Measurements from ENCODE around the gene CUX1.
"Not testable (repeated sequence)": the region's sequence is repeated elsewhere in the genome, so short reads cannot be mapped to it uniquely, and the experiment has no call there.

CUX1 gene

GRCh38 chr7:102004848-102005247 is 187.4 kb downstream of the CUX1 start:
- Mint-ChIP-seq H3K9me3 (no peaks in the 10 kb centered on the region), H3K27me3 (ENCODE audit: low read depth, poor library complexity) (no peaks in the 10 kb centered on the region), H3K4me1 (peaks cover 61% of the 10 kb centered on the region), H3K36me3 (ENCODE audit: low read depth) (peaks cover 27% of the 10 kb centered on the region), H3K27ac (peak overlapping the region; percentile 95), H3K4me3 (no peak overlapping the region)
- DNase-seq, result no peak
- TF ChIP-seq CTCF (IDR thresholded peaks at IDR 0.05), result no peak

- peak overlapping the region; percentile 82 for H3K27ac Mint-ChIP-seq
- H3K36me3 Mint-ChIP-seq (ENCODE audit: low read depth), result peaks cover 32% of the 10 kb centered on the region
- H3K9me3 Mint-ChIP-seq, result no peaks in the 10 kb centered on the region
- no peak for TF ChIP-seq CTCF (IDR thresholded peaks at IDR 0.05)
- no peaks in the 10 kb centered on the region for H3K27me3 Mint-ChIP-seq (ENCODE audit: low read depth, poor library complexity)
- peaks cover 53% of the 10 kb centered on the region for H3K4me1 Mint-ChIP-seq
- H3K4me3 Mint-ChIP-seq, result no peak overlapping the region
- no peak for DNase-seq
Observed at GRCh38 chr7:102005933-102006480, 188.6 kb downstream of the CUX1 start.

GRCh38 chr7:102006695-102007094 is 189.3 kb downstream of the CUX1 start:
- Mint-ChIP-seq H3K4me3 (no peak overlapping the region), H3K27ac (peak overlapping the region; percentile 57), H3K9me3 (no peaks in the 10 kb centered on the region), H3K4me1 (peaks cover 53% of the 10 kb centered on the region), H3K36me3 (ENCODE audit: low read depth) (peaks cover 32% of the 10 kb centered on the region), H3K27me3 (ENCODE audit: low read depth, poor library complexity) (no peaks in the 10 kb centered on the region)
- TF ChIP-seq CTCF (IDR thresholded peaks at IDR 0.05), result no peak
- no peak for DNase-seq

GRCh38 chr7:102008535-102009262 is 191.3 kb downstream of the CUX1 start:
- Mint-ChIP-seq H3K4me3 (no peak overlapping the region), H3K9me3 (no peaks in the 10 kb centered on the region), H3K36me3 (ENCODE audit: low read depth) (peaks cover 40% of the 10 kb centered on the region), H3K27me3 (ENCODE audit: low read depth, poor library complexity) (no peaks in the 10 kb centered on the region), H3K27ac (peak overlapping the region; percentile 98), H3K4me1 (peaks cover 54% of the 10 kb centered on the region)
- DNase-seq, result no peak
- TF ChIP-seq CTCF (IDR thresholded peaks at IDR 0.05), result no peak

GRCh38 chr7:102009628-102010027 is 192.2 kb downstream of the CUX1 start:
- no peaks in the 10 kb centered on the region for H3K9me3 Mint-ChIP-seq
- no peak for DNase-seq
- no peak overlapping the region for H3K4me3 Mint-ChIP-seq
- peaks cover 54% of the 10 kb centered on the region for H3K4me1 Mint-ChIP-seq
- no peak for TF ChIP-seq CTCF (IDR thresholded peaks at IDR 0.05)
- no peaks in the 10 kb centered on the region for H3K27me3 Mint-ChIP-seq (ENCODE audit: low read depth, poor library complexity)
- H3K36me3 Mint-ChIP-seq (ENCODE audit: low read depth), result peaks cover 47% of the 10 kb centered on the region
- peak overlapping the region; percentile 79 for H3K27ac Mint-ChIP-seq

GRCh38 chr7:102012112-102012830 is 194.8 kb downstream of the CUX1 start:
- H3K9me3 Mint-ChIP-seq; H3K4me3 Mint-ChIP-seq; DNase-seq; H3K27me3 Mint-ChIP-seq (ENCODE audit: low read depth, poor library complexity): not testable (repeated sequence)
- peaks cover 58% of the 10 kb centered on the region for H3K36me3 Mint-ChIP-seq (ENCODE audit: low read depth)
- peak overlapping the region; percentile 48 for H3K27ac Mint-ChIP-seq
- H3K4me1 Mint-ChIP-seq, result peaks cover 31% of the 10 kb centered on the region
